B cell (primary cell): ENCODE results near the gene NCOA3.

Source experiments
- CTCF ChIP-seq: fragments of 200-600 bp; IDR thresholded peaks from one replicate; pipeline ENCODE4 v1.8.0; 2022; ENCODE audit warnings: antibody characterized with exemption, mild to moderate bottlenecking
- EZH2 ChIP-seq: IDR thresholded peaks from 2 replicates; pipeline ENCODE4 v1.6.1; 2012; ENCODE audit warnings: borderline replicate concordance, low read depth, mild to moderate bottlenecking, moderate library complexity, low read length; ENCODE audit not compliant: insufficient read depth, poor library complexity, severe bottlenecking

GRCh38 chr20:47498606-47499005, 3.1 kb upstream of the NCOA3 start:
- TF ChIP-seq CTCF = no peak
- TF ChIP-seq EZH2 = no peak
